IgD-negative memory B cell (primary cell): Measurements from ENCODE around the gene SLX9. TPM values are rescaled to one million over a fixed set of nuclear protein-coding genes. Genes with fewer than 3 reads are reported as not detected.

Experiments
- H3K27ac Mint-ChIP-seq, 3 donors: one replicate each; pipeline ENCODE4 v1.8.0; 2020 to 2022; ENCODE audit warnings: mild to moderate bottlenecking in 3 of 3, mixed read lengths in 3 of 3, moderate library complexity in 1 of 3
- H3K27me3 Mint-ChIP-seq: one replicate; pipeline ENCODE4 v1.8.0; 2021; ENCODE audit warnings: mixed read lengths
- H3K36me3 Mint-ChIP-seq: one replicate; pipeline ENCODE4 v1.8.0; 2020; ENCODE audit warnings: mild to moderate bottlenecking, mixed read lengths
- H3K4me1 Mint-ChIP-seq, 3 donors: one replicate each; pipeline ENCODE4 v1.8.0; 2020 to 2022; ENCODE audit warnings: mixed read lengths in 3 of 3, mild to moderate bottlenecking in 1 of 3
- H3K4me3 Mint-ChIP-seq, 4 donors: one replicate each; pipeline ENCODE4 v1.8.0; 2020 to 2022; ENCODE audit warnings: mild to moderate bottlenecking in 4 of 4, mixed read lengths in 4 of 4, moderate library complexity in 3 of 4
- H3K9me3 Mint-ChIP-seq, 3 donors: one replicate each; pipeline ENCODE4 v1.8.0; 2020 to 2021; ENCODE audit warnings: mixed read lengths in 3 of 3, mild to moderate bottlenecking in 1 of 3
- polyA plus RNA-seq: library from polyadenylated mRNA; unstranded; fragments of 300-500 nt; fragmentation: Illumina TruSeq; gene quantifications from one replicate; pipeline ENCODE4 v1.2.3, GENCODE V29; 2021

The SLX9 gene
- polyA plus RNA-seq, 1 donor from 2014 or later = 12.3 TPM

GRCh38 chr21:44984792-44985440 lies 45.1 kb downstream of the SLX9 start:
- H3K4me3 Mint-ChIP-seq = no peak overlapping the region
- H3K27ac Mint-ChIP-seq = no peak overlapping the region
- H3K9me3 Mint-ChIP-seq = no peaks in the 10 kb centered on the region
- H3K27me3 Mint-ChIP-seq = peaks cover 3% of the 10 kb centered on the region
- no peaks in the 10 kb centered on the region for H3K36me3 Mint-ChIP-seq
- no peaks in the 10 kb centered on the region for H3K4me1 Mint-ChIP-seq

GRCh38 chr21:44985441-44986401 lies 45.9 kb downstream of the SLX9 start:
- Mint-ChIP-seq H3K4me3 (no peak overlapping the region), H3K27ac (no peak overlapping the region), H3K36me3 (no peaks in the 10 kb centered on the region), H3K9me3 (no peaks in the 10 kb centered on the region), H3K27me3 (peaks cover 3% of the 10 kb centered on the region), H3K4me1 (no peaks in the 10 kb centered on the region)

- no peak overlapping the region for H3K27ac Mint-ChIP-seq
- peaks cover 3% of the 10 kb centered on the region for H3K27me3 Mint-ChIP-seq
- no peaks in the 10 kb centered on the region for H3K4me1 Mint-ChIP-seq
- H3K4me3 Mint-ChIP-seq = no peak overlapping the region
- no peaks in the 10 kb centered on the region for H3K9me3 Mint-ChIP-seq
- H3K36me3 Mint-ChIP-seq = no peaks in the 10 kb centered on the region
These were observed 46.9 kb downstream of the SLX9 start for GRCh38 chr21:44986471-44987291.

GRCh38 chr21:44987301-44987885 lies 47.6 kb downstream of the SLX9 start:
- Mint-ChIP-seq H3K4me1 (no peaks in the 10 kb centered on the region), H3K9me3 (no peaks in the 10 kb centered on the region), H3K36me3 (no peaks in the 10 kb centered on the region), H3K27ac (no peak overlapping the region), H3K4me3 (no peak overlapping the region), H3K27me3 (peaks cover 3% of the 10 kb centered on the region)

GRCh38 chr21:44987886-44988606 lies 48.2 kb downstream of the SLX9 start:
- Mint-ChIP-seq H3K27me3 (peaks cover 3% of the 10 kb centered on the region), H3K27ac (no peak overlapping the region), H3K4me3 (no peak overlapping the region), H3K9me3 (no peaks in the 10 kb centered on the region), H3K36me3 (no peaks in the 10 kb centered on the region), H3K4me1 (no peaks in the 10 kb centered on the region)

GRCh38 chr21:44988607-44989536 lies 49.0 kb downstream of the SLX9 start:
- H3K27ac Mint-ChIP-seq = no peak overlapping the region
- H3K36me3 Mint-ChIP-seq = no peaks in the 10 kb centered on the region
- peaks cover 3% of the 10 kb centered on the region for H3K27me3 Mint-ChIP-seq
- no peaks in the 10 kb centered on the region for H3K9me3 Mint-ChIP-seq
- no peaks in the 10 kb centered on the region for H3K4me1 Mint-ChIP-seq
- H3K4me3 Mint-ChIP-seq = no peak overlapping the region

GRCh38 chr21:44989537-44989886 lies 49.7 kb downstream of the SLX9 start:
- Mint-ChIP-seq H3K4me3 (peak overlapping the region in 1 of 4 donors; percentile 17), H3K36me3 (no peaks in the 10 kb centered on the region), H3K9me3 (no peaks in the 10 kb centered on the region), H3K27me3 (peaks cover 3% of the 10 kb centered on the region), H3K27ac (no peak overlapping the region), H3K4me1 (no peaks in the 10 kb centered on the region)

- Mint-ChIP-seq H3K27me3 (peaks cover 3% of the 10 kb centered on the region), H3K4me1 (no peaks in the 10 kb centered on the region), H3K27ac (no peak overlapping the region), H3K36me3 (no peaks in the 10 kb centered on the region), H3K4me3 (no peak overlapping the region), H3K9me3 (no peaks in the 10 kb centered on the region)
These were observed 50.3 kb downstream of the SLX9 start for GRCh38 chr21:44989943-44990780.

GRCh38 chr21:44990921-44991320 lies 51.1 kb downstream of the SLX9 start:
- H3K4me1 Mint-ChIP-seq = no peaks in the 10 kb centered on the region
- no peak overlapping the region for H3K4me3 Mint-ChIP-seq
- H3K27me3 Mint-ChIP-seq = peaks cover 3% of the 10 kb centered on the region
- no peaks in the 10 kb centered on the region for H3K36me3 Mint-ChIP-seq
- H3K9me3 Mint-ChIP-seq = no peaks in the 10 kb centered on the region
- H3K27ac Mint-ChIP-seq = no peak overlapping the region

- no peak overlapping the region for H3K27ac Mint-ChIP-seq
- no peak overlapping the region for H3K4me3 Mint-ChIP-seq
- no peaks in the 10 kb centered on the region for H3K36me3 Mint-ChIP-seq
- H3K4me1 Mint-ChIP-seq = no peaks in the 10 kb centered on the region
- no peaks in the 10 kb centered on the region for H3K9me3 Mint-ChIP-seq
- H3K27me3 Mint-ChIP-seq = peaks cover 3% of the 10 kb centered on the region
These were observed 52.0 kb downstream of the SLX9 start for GRCh38 chr21:44991538-44992483.

GRCh38 chr21:44992608-44993031 lies 52.8 kb downstream of the SLX9 start:
- Mint-ChIP-seq H3K9me3 (no peaks in the 10 kb centered on the region), H3K4me3 (no peak overlapping the region), H3K27me3 (peaks cover 3% of the 10 kb centered on the region), H3K27ac (no peak overlapping the region), H3K36me3 (no peaks in the 10 kb centered on the region), H3K4me1 (no peaks in the 10 kb centered on the region)
